ENCODE data around the gene TMEM132E.

- no peak for TF ChIP-seq CTCF (IDR thresholded peaks at IDR 0.05; ENCODE audit: low read depth, low read length)
- TF ChIP-seq EZH2phosphoT487 (IDR thresholded peaks at IDR 0.05; ENCODE audit: low read depth) = no peak
These were observed 66.2 kb downstream of the TMEM132E start for GRCh38 chr17:34645594-34645993.

Measured in OCI-LY3 (cell line).